BE2C (cell line): ENCODE measurements around the gene BLTP1.

Experiments used
- DNase-seq: peaks from one replicate; pipeline ENCODE4 v3.0.0-alpha.2; 2020
- H3K27me3 ChIP-seq: fragments of 250-450 bp; sonication (Bioruptor Pico); 2 replicates; pipeline ENCODE4 v1.5.1; 2020; ENCODE audit warnings: mild to moderate bottlenecking
- H3K36me3 ChIP-seq: fragments of 250-450 bp; sonication (Bioruptor Pico); 2 replicates; pipeline ENCODE4 v1.5.1; 2020; ENCODE audit warnings: mild to moderate bottlenecking
- H3K4me1 ChIP-seq: fragments of 250-450 bp; sonication (Bioruptor Pico); 2 replicates; pipeline ENCODE4 v1.5.1; 2020
- H3K4me3 ChIP-seq: 2 replicates; pipeline ENCODE4 v1.5.1; 2011; ENCODE audit warnings: low read depth, low read length
- H3K9me3 ChIP-seq: fragments of 250-450 bp; sonication (Bioruptor Pico); 2 replicates; pipeline ENCODE4 v1.5.1; 2020
- CTCF ChIP-seq: IDR thresholded peaks from 2 replicates; pipeline ENCODE4 v1.5.1; 2012; ENCODE audit warnings: mild to moderate bottlenecking, low read depth, low read length

The BLTP1 gene

GRCh38 chr4:122156819-122157218 is 4.7 kb downstream of the BLTP1 start:
- no peak for TF ChIP-seq CTCF
- H3K27me3 ChIP-seq, result no peaks in the 10 kb centered on the region
- H3K36me3 ChIP-seq, result no peaks in the 10 kb centered on the region
- DNase-seq, result no peak
- no peaks in the 10 kb centered on the region for H3K4me1 ChIP-seq
- H3K4me3 ChIP-seq, result no peak overlapping the region
- no peaks in the 10 kb centered on the region for H3K9me3 ChIP-seq

- no peaks in the 10 kb centered on the region for H3K27me3 ChIP-seq
- H3K36me3 ChIP-seq, result no peaks in the 10 kb centered on the region; the same call in 1 of the 2 replicates
- no peak for DNase-seq
- H3K9me3 ChIP-seq, result no peaks in the 10 kb centered on the region
- no peak for TF ChIP-seq CTCF
- no peak overlapping the region for H3K4me3 ChIP-seq
- H3K4me1 ChIP-seq, result no peaks in the 10 kb centered on the region
These were observed 11.2 kb downstream of the BLTP1 start for GRCh38 chr4:122163301-122163700.

GRCh38 chr4:122163767-122164166 is 11.6 kb downstream of the BLTP1 start:
- no peak for DNase-seq
- no peaks in the 10 kb centered on the region for H3K4me1 ChIP-seq
- no peaks in the 10 kb centered on the region; the same call in 1 of the 2 replicates for H3K36me3 ChIP-seq
- H3K4me3 ChIP-seq, result no peak overlapping the region
- no peak for TF ChIP-seq CTCF
- no peaks in the 10 kb centered on the region for H3K27me3 ChIP-seq
- no peaks in the 10 kb centered on the region for H3K9me3 ChIP-seq

- DNase-seq, result no peak
- H3K4me3 ChIP-seq, result no peak overlapping the region
- no peak for TF ChIP-seq CTCF
- no peaks in the 10 kb centered on the region for H3K4me1 ChIP-seq
- no peaks in the 10 kb centered on the region for H3K9me3 ChIP-seq
- H3K27me3 ChIP-seq, result no peaks in the 10 kb centered on the region
- H3K36me3 ChIP-seq, result no peaks in the 10 kb centered on the region
These were observed 15.2 kb downstream of the BLTP1 start for GRCh38 chr4:122167369-122167768.

- DNase-seq, result no peak
- no peak for TF ChIP-seq CTCF
- no peaks in the 10 kb centered on the region for H3K9me3 ChIP-seq
- no peak overlapping the region for H3K4me3 ChIP-seq
- H3K36me3 ChIP-seq, result no peaks in the 10 kb centered on the region
- H3K4me1 ChIP-seq, result no peaks in the 10 kb centered on the region
- no peaks in the 10 kb centered on the region for H3K27me3 ChIP-seq
These were observed 18.6 kb downstream of the BLTP1 start for GRCh38 chr4:122170775-122171174.

GRCh38 chr4:122171323-122171722 is 19.2 kb downstream of the BLTP1 start:
- Histone ChIP-seq H3K4me3 (no peak overlapping the region), H3K9me3 (no peaks in the 10 kb centered on the region), H3K27me3 (no peaks in the 10 kb centered on the region), H3K4me1 (no peaks in the 10 kb centered on the region), H3K36me3 (no peaks in the 10 kb centered on the region)
- TF ChIP-seq CTCF, result no peak
- DNase-seq, result no peak
